Cardiac muscle cell (in vitro differentiated cells and primary cell): ENCODE results near the gene CLDN18. TPM values are rescaled to one million over a fixed set of nuclear protein-coding genes. Genes with fewer than 3 reads are reported as not detected.
A peak's percentile ranks its signal among the peaks of the same experiment; 100 is the strongest.

Experiments used
- DNase-seq, 2 donors: peaks; one replicate each; pipeline versions ENCODE4 v3.0.0 to v3.0.0-alpha.2; 2010 to 2017; ENCODE audit warnings: low read depth in 1 of 2, low spot score in 1 of 2
- H3K27ac ChIP-seq: fragments of 200-600 bp; sonication (generic); 2 replicates; pipeline ENCODE4 v1.5.1; 2016
- H3K27me3 ChIP-seq: fragments of 200-600 bp; sonication (generic); 2 replicates; pipeline ENCODE4 v1.6.0; 2016; ENCODE audit warnings: control low read depth
- H3K36me3 ChIP-seq: fragments of 200-600 bp; sonication (generic); 2 replicates; pipeline ENCODE4 v1.5.1; 2016; ENCODE audit warnings: control low read depth
- H3K4me1 ChIP-seq: fragments of 200-600 bp; sonication (generic); 2 replicates; pipeline ENCODE4 v1.8.1; 2017; ENCODE audit warnings: low read depth, mild to moderate bottlenecking, mixed run types
- H3K4me3 ChIP-seq: fragments of 200-600 bp; sonication (generic); 2 replicates; pipeline ENCODE4 v1.5.1; 2016; ENCODE audit warnings: mild to moderate bottlenecking
- H3K9me3 ChIP-seq: fragments of 200-600 bp; sonication (generic); 2 replicates; pipeline ENCODE4 v1.5.1; 2017; ENCODE audit warnings: low read depth, mild to moderate bottlenecking, control low read depth
- polyA plus RNA-seq: library from polyadenylated mRNA; unstranded; fragments of >200 nt; fragmentation: Nextera tagmentation; extraction: Ambion mirVana; gene quantifications from 2 replicates; pipeline ENCODE4 v1.2.1, GENCODE V29; 2016
- total RNA-seq: library from RNA; depleted of rRNA; stranded (reverse); fragments of >200 nt; gene quantifications from 2 replicates; pipeline ENCODE4 v1.2.3, GENCODE V29; 2016
- TF ChIP-seq, protein P1 (sequence below): IDR thresholded peaks from 2 replicates; pipeline ENCODE4 v1.5.1; 2012; ENCODE audit warnings: low read depth, mild to moderate bottlenecking, low read length

CLDN18 gene
- 0.07 TPM in 1 of 2 replicates, not detected in the other for total RNA-seq
- polyA plus RNA-seq: 0.26 and 0.69 TPM in 2 replicates

DNA sequence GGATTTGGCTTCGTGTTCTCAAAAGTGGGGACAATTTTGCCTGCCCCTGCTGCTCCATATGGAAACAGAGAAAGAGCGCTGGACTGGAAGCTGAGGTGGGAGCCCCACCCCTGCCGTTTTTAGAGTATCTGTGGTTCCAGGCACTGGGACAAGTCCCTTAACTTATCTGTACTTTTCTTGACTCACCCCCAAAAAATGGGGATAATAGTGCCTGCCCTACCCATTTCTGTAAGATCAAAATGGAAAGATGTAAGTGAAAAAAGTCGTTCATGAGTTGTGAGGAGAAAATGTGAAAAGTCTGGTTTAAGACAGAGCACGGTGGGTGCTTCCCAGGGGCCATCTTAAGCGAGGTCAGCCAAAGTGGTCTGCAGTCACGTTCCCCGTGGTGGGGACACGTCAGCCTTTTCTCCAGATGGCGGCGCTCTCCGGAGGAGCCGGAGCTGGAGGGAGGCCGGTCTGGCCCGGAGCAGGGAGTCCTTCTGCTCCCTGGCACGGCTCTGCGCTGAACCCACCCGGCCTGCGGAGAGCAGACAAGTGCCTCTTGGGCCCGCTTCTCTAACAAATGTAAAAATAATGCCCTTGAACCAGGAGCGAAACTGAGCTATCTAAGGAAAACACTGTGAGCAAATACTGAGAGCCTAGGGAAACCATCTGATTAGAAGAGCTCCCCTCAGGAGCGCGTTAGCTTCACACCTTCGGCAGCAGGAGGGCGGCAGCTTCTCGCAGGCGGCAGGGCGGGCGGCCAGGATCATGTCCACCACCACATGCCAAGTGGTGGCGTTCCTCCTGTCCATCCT lies at the start of gene CLDN18:
CLDN18 (plus strand) TSS at position 690 of the 797 bp plus-strand sequence; CDS start at position 751, 61 bp downstream.
- TF ChIP-seq, protein P1, sequence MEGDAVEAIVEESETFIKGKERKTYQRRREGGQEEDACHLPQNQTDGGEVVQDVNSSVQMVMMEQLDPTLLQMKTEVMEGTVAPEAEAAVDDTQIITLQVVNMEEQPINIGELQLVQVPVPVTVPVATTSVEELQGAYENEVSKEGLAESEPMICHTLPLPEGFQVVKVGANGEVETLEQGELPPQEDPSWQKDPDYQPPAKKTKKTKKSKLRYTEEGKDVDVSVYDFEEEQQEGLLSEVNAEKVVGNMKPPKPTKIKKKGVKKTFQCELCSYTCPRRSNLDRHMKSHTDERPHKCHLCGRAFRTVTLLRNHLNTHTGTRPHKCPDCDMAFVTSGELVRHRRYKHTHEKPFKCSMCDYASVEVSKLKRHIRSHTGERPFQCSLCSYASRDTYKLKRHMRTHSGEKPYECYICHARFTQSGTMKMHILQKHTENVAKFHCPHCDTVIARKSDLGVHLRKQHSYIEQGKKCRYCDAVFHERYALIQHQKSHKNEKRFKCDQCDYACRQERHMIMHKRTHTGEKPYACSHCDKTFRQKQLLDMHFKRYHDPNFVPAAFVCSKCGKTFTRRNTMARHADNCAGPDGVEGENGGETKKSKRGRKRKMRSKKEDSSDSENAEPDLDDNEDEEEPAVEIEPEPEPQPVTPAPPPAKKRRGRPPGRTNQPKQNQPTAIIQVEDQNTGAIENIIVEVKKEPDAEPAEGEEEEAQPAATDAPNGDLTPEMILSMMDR: peak; percentile 11
- Histone ChIP-seq H3K36me3 (no peaks in the 10 kb centered on the region), H3K9me3 (no peaks in the 10 kb centered on the region), H3K27ac (peak within 1 kb of the TSS; percentile 82), H3K4me1 (peaks cover 22% of the 10 kb centered on the region), H3K27me3 (no peaks in the 10 kb centered on the region), H3K4me3 (no peak within 1 kb of the TSS)
- DNase-seq: peak in 1 of 2 donors; percentile 58

- H3K27me3 ChIP-seq: no peaks in the 10 kb centered on the region
- TF ChIP-seq, protein P1: no peak
- H3K9me3 ChIP-seq: no peaks in the 10 kb centered on the region
- H3K4me3 ChIP-seq: no peak overlapping the region
- H3K27ac ChIP-seq: no peak overlapping the region
- H3K4me1 ChIP-seq: no peaks in the 10 kb centered on the region
- no peak for DNase-seq
- no peaks in the 10 kb centered on the region for H3K36me3 ChIP-seq
Measured at GRCh38 chr3:137962251-137962650, 47.7 kb upstream of the CLDN18 start.

- H3K9me3 ChIP-seq: no peaks in the 10 kb centered on the region
- no peaks in the 10 kb centered on the region for H3K4me1 ChIP-seq
- H3K4me3 ChIP-seq: no peak overlapping the region
- no peaks in the 10 kb centered on the region for H3K36me3 ChIP-seq
- no peaks in the 10 kb centered on the region for H3K27me3 ChIP-seq
- H3K27ac ChIP-seq: no peak overlapping the region
- no peak for DNase-seq
- TF ChIP-seq, protein P1: no peak
Measured at GRCh38 chr3:137963463-137963862, 46.5 kb upstream of the CLDN18 start.

- Histone ChIP-seq H3K27ac (no peak overlapping the region), H3K4me3 (no peak overlapping the region), H3K27me3 (peaks cover 5% of the 10 kb centered on the region), H3K36me3 (no peaks in the 10 kb centered on the region), H3K9me3 (no peaks in the 10 kb centered on the region), H3K4me1 (no peaks in the 10 kb centered on the region)
- TF ChIP-seq, protein P1: peak; percentile 91
- peak; percentile 72 to 88 for DNase-seq
Measured at GRCh38 chr3:137970914-137971831, 38.8 kb upstream of the CLDN18 start.

- Histone ChIP-seq H3K4me1 (no peaks in the 10 kb centered on the region), H3K27me3 (peaks cover 5% of the 10 kb centered on the region), H3K27ac (no peak overlapping the region), H3K4me3 (no peak overlapping the region), H3K9me3 (no peaks in the 10 kb centered on the region), H3K36me3 (no peaks in the 10 kb centered on the region)
- TF ChIP-seq, protein P1: no peak
- no peak for DNase-seq
Measured at GRCh38 chr3:137972396-137972795, 37.6 kb upstream of the CLDN18 start.
